Activated T-helper 1 cell treated with anti-CD3 and anti-CD28 coated beads, Interleukin-12 subunit alpha, Interleukin-12 subunit beta, Interleukin-2, Interleukin-4 antibody, amounts not matched to agents 30 ng/mL and 10 ng/mL and 1 ng/mL, durations not matched to agents 14 hours and 24 hours and 36 hours (primary cell): ENCODE measurements around the gene MED31. TPM values are rescaled to one million over a fixed set of nuclear protein-coding genes. Genes with fewer than 3 reads are reported as not detected.
"Not testable (repeated sequence)": the region's sequence is repeated elsewhere in the genome, so short reads cannot be mapped to it uniquely, and the experiment has no call there.

ENCODE experiments used
- DNase-seq: peaks from one replicate; pipeline ENCODE4 v3.0.0; 2021; ENCODE audit warnings: low spot score
- H3K27ac Mint-ChIP-seq: one replicate; pipeline ENCODE4 v1.8.0; 2021; ENCODE audit warnings: mild to moderate bottlenecking, mixed read lengths
- H3K27me3 Mint-ChIP-seq: one replicate; pipeline ENCODE4 v1.8.0; 2022; ENCODE audit warnings: mild to moderate bottlenecking, moderate library complexity, mixed read lengths; ENCODE audit not compliant: insufficient read depth
- H3K36me3 Mint-ChIP-seq: one replicate; pipeline ENCODE4 v1.8.0; 2021; ENCODE audit warnings: low read depth, mixed read lengths
- H3K4me1 Mint-ChIP-seq: one replicate; pipeline ENCODE4 v1.8.0; 2021; ENCODE audit warnings: low read depth, mixed read lengths
- H3K4me3 Mint-ChIP-seq: one replicate; pipeline ENCODE4 v1.8.0; 2021; ENCODE audit warnings: mild to moderate bottlenecking, moderate library complexity, mixed read lengths
- H3K9me3 Mint-ChIP-seq: one replicate; pipeline ENCODE4 v1.8.0; 2021; ENCODE audit warnings: mixed read lengths
- intact Hi-C: fragments of 100-400 bp; cut with micrococcal nuclease; formaldehyde crosslinking; loops from one replicate; pipeline ENCODE4 v1.15.1; 2024
- total RNA-seq: library from RNA; stranded (reverse); gene quantifications from 2 replicates; pipeline ENCODE4 v1.2.3, GENCODE V29; 2022

Gene MED31
- 24.3 and 28.4 TPM in 2 replicates for total RNA-seq

DNA sequence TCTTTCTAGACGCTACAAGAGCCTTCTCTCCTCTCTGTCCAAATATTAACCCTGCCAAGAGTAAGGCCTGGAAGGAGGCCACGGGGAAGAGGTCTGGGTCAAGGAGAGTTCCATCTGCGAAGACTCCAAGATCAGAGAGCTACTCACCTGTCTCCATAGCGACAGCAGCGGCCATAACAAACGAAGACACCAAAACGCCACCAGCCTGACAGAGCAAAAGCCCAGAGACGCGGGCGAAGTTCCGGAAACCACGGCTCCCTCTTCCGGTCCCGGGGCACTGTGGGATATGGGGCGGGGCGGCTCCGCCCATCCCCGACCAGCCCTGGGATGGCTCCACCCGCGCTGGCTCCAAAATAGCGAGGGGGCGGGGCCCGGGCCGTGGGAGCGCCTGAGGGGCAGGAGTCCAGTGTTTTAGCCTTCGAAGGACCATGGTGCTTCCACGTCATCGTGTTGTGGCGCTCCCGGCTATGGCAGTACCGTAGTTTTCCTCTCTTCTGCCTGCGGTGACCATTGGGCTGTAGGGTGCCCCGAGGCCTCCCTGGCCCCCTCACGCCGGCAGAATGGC, at the start of gene MED31, which contains the start of gene C17orf100:
TSS of gene MED31 (minus strand) at position 252 of the 565 bp plus-strand sequence. CDS start at position 175, 77 bp downstream.
TSS of gene C17orf100 (plus strand) at position 409 of the 565 bp plus-strand sequence. CDS start at position 561, 152 bp downstream.
- no peaks in the 10 kb centered on the region for H3K9me3 Mint-ChIP-seq
- H3K27ac Mint-ChIP-seq = peak within 1 kb of the TSS; percentile 100
- peaks cover 26% of the 10 kb centered on the region for H3K36me3 Mint-ChIP-seq
- peaks cover 17% of the 10 kb centered on the region for H3K27me3 Mint-ChIP-seq
- intact Hi-C loops = loop anchor here (1.0 to 5.0 kb wide), 5 partner anchors 11 to 1731 kb away; partner anchors contain the start of genes KIAA0753, RPL26 and TEKT1
- peak within 1 kb of the TSS; percentile 100 for H3K4me3 Mint-ChIP-seq
- H3K4me1 Mint-ChIP-seq = peaks cover 69% of the 10 kb centered on the region
- peak; percentile 95 for DNase-seq

DNA sequence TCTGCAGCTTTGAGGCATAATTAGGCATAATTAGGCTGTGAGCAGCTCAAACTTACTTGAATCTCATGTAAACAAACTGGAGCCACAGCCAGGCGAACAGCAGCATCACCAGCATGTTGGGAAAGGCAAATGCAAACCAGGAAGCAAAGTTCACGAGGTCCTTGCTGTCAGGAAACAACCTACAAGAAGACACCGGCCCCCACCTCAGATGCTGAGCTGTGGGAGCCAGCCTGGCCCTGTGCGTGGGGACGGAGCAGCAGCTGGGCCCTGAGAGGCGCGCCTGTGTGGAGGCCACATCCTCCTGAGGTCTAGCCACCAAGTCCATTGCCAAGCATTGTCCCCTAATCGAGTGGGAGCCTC, 49.5 kb upstream of the MED31 start:
- no peaks in the 10 kb centered on the region for H3K9me3 Mint-ChIP-seq
- intact Hi-C loops = no loop called here
- no peak for DNase-seq
- no peak overlapping the region for H3K27ac Mint-ChIP-seq
- H3K27me3 Mint-ChIP-seq = peaks cover 10% of the 10 kb centered on the region
- H3K36me3 Mint-ChIP-seq = no peaks in the 10 kb centered on the region
- no peak overlapping the region for H3K4me3 Mint-ChIP-seq
- no peaks in the 10 kb centered on the region for H3K4me1 Mint-ChIP-seq

DNA sequence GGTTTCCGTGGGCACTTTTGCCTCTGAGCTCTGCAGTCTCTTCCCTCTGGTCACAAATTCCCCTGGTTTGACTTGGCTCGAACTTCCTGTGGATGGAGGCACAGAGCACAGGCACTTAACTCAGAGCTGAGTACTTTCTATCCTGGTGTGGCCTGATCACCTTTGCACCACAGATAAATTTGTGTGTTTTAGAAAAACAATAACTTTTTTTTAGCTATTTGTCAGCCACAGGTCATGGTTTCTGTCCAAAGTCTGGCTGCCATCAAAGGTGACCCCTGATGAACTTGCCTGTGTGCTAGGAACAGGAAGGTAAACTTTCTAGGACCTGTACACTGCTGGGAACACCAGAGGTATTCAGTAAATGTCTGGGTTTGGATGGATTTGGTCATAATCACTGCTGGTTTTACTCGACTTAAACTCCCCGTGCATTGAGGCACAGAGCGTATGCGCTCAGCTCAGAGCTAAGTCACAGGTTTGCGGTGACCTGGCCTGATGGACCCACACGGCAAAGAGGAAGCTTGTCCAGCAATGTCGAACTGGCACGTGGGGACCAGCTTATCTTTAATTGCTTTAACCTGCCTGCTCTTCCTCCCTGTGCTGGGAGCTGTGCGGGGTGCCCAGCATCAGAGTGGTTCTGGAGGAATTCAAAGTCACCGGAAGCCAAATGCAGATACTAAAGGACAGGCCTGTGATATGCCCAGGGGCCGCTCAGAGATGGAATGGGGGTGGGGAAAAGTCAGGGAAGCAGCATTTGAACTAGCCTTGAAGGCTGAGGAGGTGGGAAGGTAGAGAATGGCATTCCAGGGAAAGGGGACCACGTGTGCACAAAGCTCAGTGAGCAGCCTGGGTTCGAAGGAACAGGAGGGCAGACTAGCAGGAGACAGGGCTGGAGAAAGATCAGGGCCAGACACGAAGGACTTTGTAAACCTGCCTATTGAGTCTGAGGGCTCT, 48.9 kb upstream of the MED31 start:
- intact Hi-C loops = no loop called here
- Mint-ChIP-seq H3K27me3 (peaks cover 10% of the 10 kb centered on the region), H3K4me3 (no peak overlapping the region), H3K36me3 (no peaks in the 10 kb centered on the region), H3K4me1 (no peaks in the 10 kb centered on the region), H3K27ac (no peak overlapping the region), H3K9me3 (no peaks in the 10 kb centered on the region)
- DNase-seq = no peak

DNA sequence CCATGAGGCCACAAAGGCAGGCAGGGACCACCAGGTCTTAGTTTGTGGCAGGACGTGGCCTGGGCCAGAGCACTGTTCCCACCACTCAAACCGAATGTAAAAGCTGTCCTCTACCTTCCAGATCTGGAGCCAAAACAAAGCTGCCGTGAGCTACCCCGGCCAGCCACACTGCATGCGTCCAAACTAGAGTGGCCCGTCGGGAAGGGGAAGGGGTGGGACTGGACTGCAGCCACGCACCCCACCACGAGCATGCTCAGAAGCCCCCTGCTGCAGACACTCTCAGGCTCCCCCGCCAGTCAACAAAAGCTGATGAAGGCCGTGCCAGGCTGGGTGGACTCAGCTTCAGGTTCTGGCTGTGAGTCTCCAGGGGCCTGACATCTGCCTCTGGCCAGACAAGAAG, 46.6 kb upstream of the MED31 start:
- intact Hi-C loops = no loop called here
- H3K4me1 Mint-ChIP-seq = no peaks in the 10 kb centered on the region
- H3K4me3 Mint-ChIP-seq = no peak overlapping the region
- no peaks in the 10 kb centered on the region for H3K9me3 Mint-ChIP-seq
- H3K36me3 Mint-ChIP-seq = no peaks in the 10 kb centered on the region
- no peak overlapping the region for H3K27ac Mint-ChIP-seq
- H3K27me3 Mint-ChIP-seq = peaks cover 14% of the 10 kb centered on the region
- no peak for DNase-seq

DNA sequence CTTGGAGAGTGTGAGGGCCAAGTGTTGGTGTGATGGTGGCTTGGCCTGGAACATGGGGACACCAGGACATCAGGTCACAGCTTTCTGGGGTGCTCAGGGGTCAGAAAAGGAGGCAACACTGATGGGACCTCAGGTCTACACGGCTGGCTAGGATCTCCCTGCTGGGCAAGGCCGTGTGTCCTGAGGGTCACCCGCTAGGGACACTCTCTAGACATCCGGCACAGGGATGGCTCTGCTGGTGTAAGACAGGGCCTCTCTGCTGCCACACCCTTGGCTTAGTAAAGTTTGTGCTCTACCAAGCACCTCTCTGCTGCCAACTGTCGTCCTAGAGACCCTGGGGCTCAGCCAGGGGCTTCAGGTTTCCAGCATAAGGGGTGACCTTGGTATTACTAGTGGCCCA, 45.5 kb upstream of the MED31 start:
- Mint-ChIP-seq H3K27ac (no peak overlapping the region), H3K4me3 (no peak overlapping the region), H3K27me3 (peaks cover 14% of the 10 kb centered on the region), H3K36me3 (no peaks in the 10 kb centered on the region), H3K9me3 (no peaks in the 10 kb centered on the region), H3K4me1 (no peaks in the 10 kb centered on the region)
- intact Hi-C loops = no loop called here
- DNase-seq = no peak

DNA sequence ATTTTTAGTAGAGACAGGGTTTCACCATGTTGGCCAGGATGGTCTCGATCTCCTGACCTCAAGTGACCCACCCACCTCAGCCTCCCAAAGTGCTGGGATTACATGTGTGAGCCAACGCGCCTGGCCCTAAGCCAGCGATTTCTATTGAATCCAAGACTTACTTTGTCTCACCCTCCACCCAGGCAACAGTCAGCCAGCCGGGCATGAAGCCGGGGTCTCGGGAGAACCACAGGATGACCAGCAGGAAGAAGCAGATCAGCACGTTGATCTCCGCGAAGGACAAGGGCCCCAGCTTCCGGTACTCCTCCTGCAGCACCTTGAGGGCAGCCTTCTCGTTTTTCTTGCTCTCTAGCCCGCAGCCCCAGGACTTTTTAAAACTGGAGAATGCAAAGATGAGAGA, 44.2 kb upstream of the MED31 start:
- H3K27me3 Mint-ChIP-seq = peaks cover 18% of the 10 kb centered on the region
- no peaks in the 10 kb centered on the region for H3K9me3 Mint-ChIP-seq
- DNase-seq = no peak
- no peak overlapping the region for H3K4me3 Mint-ChIP-seq
- H3K4me1 Mint-ChIP-seq = no peaks in the 10 kb centered on the region
- intact Hi-C loops = no loop called here
- no peaks in the 10 kb centered on the region for H3K36me3 Mint-ChIP-seq
- H3K27ac Mint-ChIP-seq = no peak overlapping the region

DNA sequence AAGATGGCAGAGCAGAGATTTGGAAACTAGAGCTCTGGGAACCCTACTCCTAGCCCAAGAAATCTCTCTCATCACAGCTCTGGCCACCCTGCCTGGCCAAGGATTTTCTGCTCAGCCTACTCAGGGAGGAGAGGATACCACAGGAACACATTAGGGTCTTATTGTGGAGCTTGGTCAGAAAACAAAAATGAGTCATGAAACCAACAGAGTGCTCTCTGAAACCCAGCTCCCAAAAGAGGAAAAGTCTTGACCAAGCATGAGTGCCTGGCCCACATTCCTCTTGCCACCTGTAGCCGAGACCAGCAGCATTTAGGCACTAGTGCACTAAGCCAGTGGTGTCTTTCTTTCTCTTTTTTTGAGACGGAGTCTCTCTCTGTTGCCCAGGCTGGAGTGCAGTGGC, 43.6 kb upstream of the MED31 start:
- no peak for DNase-seq
- intact Hi-C loops = no loop called here
- Mint-ChIP-seq H3K9me3 (no peaks in the 10 kb centered on the region), H3K27ac (no peak overlapping the region), H3K4me3 (no peak overlapping the region), H3K36me3 (no peaks in the 10 kb centered on the region), H3K27me3 (peaks cover 18% of the 10 kb centered on the region), H3K4me1 (no peaks in the 10 kb centered on the region)

DNA sequence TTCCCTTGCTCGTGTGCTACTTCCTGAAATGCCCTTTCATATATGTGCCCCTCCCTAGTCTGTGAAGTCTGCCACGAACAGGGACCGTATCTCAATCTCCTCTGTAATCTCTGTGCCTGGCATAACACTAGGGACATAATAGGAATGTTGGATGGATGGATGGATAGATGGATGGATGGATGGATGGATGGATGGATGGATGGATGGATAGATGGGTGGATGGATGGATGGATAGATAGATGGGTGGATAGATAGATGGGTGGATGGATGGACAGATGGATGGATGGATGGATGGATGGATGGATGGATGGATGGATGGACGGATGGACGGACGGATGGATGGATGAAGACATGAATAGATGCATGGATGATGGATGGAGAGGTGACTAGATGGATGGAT, 40.6 kb upstream of the MED31 start:
- H3K4me1 Mint-ChIP-seq, H3K36me3 Mint-ChIP-seq, intact Hi-C loops, H3K4me3 Mint-ChIP-seq, DNase-seq, H3K9me3 Mint-ChIP-seq, H3K27ac Mint-ChIP-seq: not testable (repeated sequence)
- H3K27me3 Mint-ChIP-seq = peaks cover 19% of the 10 kb centered on the region

DNA sequence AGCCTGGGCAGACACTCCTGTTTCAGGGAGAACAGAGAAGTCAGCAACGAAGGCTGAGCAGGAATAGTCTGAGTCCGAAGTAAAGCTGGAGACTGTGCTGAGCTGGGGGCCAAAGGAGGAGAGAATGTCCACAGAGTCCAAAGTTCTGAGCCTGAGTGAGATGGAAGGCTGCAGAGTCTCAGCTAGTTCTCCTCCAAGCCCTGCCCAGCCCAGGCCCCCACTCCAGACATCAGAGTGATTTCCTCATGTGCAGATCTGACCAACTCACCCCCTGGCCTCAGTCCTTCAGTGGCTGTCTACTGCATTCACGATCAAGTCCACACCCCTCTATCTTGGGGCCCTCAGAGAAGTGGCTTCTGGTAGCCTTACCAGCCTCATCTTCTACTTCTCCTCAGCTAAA, 40.1 kb upstream of the MED31 start:
- no peaks in the 10 kb centered on the region for H3K36me3 Mint-ChIP-seq
- H3K4me3 Mint-ChIP-seq = no peak overlapping the region

DNA sequence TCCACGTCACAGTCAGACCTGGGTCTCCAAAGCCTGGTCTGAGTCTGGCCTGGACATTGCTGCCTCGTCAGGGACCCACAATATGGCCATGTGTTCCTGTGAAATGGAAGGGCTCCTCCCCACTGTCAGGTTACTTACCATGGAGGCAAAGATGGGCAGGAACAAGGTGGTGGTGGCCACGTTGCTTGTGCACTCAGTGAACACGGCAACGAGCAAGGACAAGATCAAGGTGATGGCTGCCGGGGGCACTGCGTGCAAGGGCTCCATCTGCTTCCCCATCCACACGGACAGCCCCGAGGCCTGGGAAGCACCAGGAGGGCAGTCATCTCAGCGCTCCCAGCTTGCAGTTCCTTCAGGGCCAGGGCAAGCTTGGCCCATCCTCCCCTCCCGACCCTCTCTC, 39.2 kb upstream of the MED31 start:
- no peaks in the 10 kb centered on the region for H3K9me3 Mint-ChIP-seq
- H3K27me3 Mint-ChIP-seq = peaks cover 17% of the 10 kb centered on the region

More for the DNA sequence above, 40.1 kb upstream of the MED31 start:
- H3K27ac Mint-ChIP-seq = no peak overlapping the region
- no peak for DNase-seq
- H3K9me3 Mint-ChIP-seq = no peaks in the 10 kb centered on the region
- intact Hi-C loops = no loop called here
- no peaks in the 10 kb centered on the region for H3K4me1 Mint-ChIP-seq
- peaks cover 17% of the 10 kb centered on the region for H3K27me3 Mint-ChIP-seq

DNA sequence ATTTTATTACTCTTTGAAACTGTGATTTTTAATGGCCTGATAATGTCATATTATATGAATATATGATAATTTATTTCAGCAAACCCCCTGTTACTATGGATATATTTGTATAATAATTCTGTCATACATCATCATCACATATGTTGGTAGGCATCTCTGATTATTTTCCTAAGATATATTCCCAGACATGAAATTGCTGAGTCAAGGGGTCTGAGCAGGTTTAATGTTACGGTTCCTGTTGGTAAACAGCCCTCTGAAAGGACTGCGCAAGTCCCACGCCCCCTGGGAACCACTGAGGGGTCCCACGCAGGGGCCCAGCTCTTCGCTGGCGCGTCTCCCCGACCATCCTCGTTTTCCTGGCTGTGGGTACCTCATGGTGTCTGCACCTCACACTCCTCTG, 37.5 kb upstream of the MED31 start:
- Mint-ChIP-seq H3K4me3 (no peak overlapping the region), H3K36me3 (no peaks in the 10 kb centered on the region), H3K4me1 (no peaks in the 10 kb centered on the region), H3K27ac (no peak overlapping the region), H3K9me3 (no peaks in the 10 kb centered on the region), H3K27me3 (peaks cover 12% of the 10 kb centered on the region)
- no peak for DNase-seq
- intact Hi-C loops = no loop called here

More for the DNA sequence above, 39.2 kb upstream of the MED31 start:
- Mint-ChIP-seq H3K27ac (no peak overlapping the region), H3K4me1 (no peaks in the 10 kb centered on the region), H3K36me3 (no peaks in the 10 kb centered on the region), H3K4me3 (no peak overlapping the region)
- no peak for DNase-seq
- intact Hi-C loops = no loop called here

DNA sequence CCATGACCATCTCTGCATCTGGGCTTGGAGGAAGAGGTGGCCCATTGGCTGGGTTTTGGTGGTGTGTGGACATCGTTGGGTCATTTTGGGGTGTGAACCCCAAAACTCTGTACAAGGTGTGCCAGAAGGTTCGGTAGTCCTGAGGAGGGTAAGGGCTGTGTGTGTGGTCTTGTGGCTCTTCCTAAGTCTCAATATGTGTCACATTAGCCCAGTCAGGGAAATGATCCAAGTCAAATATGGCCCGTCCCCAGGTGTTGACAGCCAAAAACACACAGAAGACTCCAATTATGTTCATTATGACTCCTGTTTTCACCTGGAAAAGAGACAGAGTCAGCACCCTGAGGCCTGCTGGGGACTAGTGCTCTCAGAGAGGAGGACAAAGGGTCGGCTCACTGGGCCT, 34.6 kb upstream of the MED31 start:
- Mint-ChIP-seq H3K4me3 (no peak overlapping the region), H3K9me3 (no peaks in the 10 kb centered on the region), H3K27ac (no peak overlapping the region), H3K36me3 (no peaks in the 10 kb centered on the region), H3K27me3 (peaks cover 3% of the 10 kb centered on the region), H3K4me1 (no peaks in the 10 kb centered on the region)
- no peak for DNase-seq
- intact Hi-C loops = no loop called here
